ENCODE measurements around the gene RFC3. TPM values are rescaled to one million over a fixed set of nuclear protein-coding genes. Genes with fewer than 3 reads are reported as not detected.

Gene RFC3
- total and polyA plus RNA-seq, 9 of the 15 experiments (the other 6 are each of a cell fraction or from before 2014, with no cell fraction given), result 31.3 to 94.0 (median 54.0) TPM

GRCh38 chr13:33794576-33794975 is 23.4 kb upstream of the RFC3 start (continued):
- no peak for TF ChIP-seq ZNF507 (tag; conservative IDR thresholded peaks at IDR 0.05)

GRCh38 chr13:33796095-33796494 is 21.9 kb upstream of the RFC3 start:
- H3K27ac ChIP-seq (ENCODE audit: extremely low read depth, low read depth, low read length), result no peak overlapping the region
- H3K9me1 ChIP-seq (ENCODE audit: control insufficient read depth, insufficient read depth, low read length), result no peaks in the 10 kb centered on the region
- no TSS peak for BruUV-seq (replicated peaks)
- in situ Hi-C loops (cut with MboI) (no loop called here), intact Hi-C loops (cut with micrococcal nuclease) (no loop called here)
- ATAC-seq (no peak), FAIRE-seq (no peak), DNase-seq (ENCODE audit: extremely low read depth in 1 of 4, low spot score in 3 of 4) (no peak)
- no peaks in the 10 kb centered on the region for H3K9me3 ChIP-seq (replicated peaks; ENCODE audit: control insufficient read depth, insufficient read depth, low read depth, low read length)
- no peak overlapping the region for H3K4me2 ChIP-seq (ENCODE audit: insufficient read depth, low read length)
- TF ChIP-seq NFE2 (IDR thresholded peaks at IDR 0.05; ENCODE audit: low read depth) (peak; percentile 38; the same call in 1 of the 2 replicates), NFE2L1 (tag; IDR thresholded peaks at IDR 0.05; ENCODE audit: borderline replicate concordance, low read depth) (peak; percentile 42; the same call in 1 of the 2 replicates), TEAD2 (tag; IDR thresholded peaks at IDR 0.05) (no peak), MAFF (IDR thresholded peaks at IDR 0.05; ENCODE audit: low read length) (peak; percentile 51; the same call in 1 of the 2 replicates), ZNF316 (IDR thresholded peaks at IDR 0.05) (peak; percentile 76), FOSL1 (tag; conservative IDR thresholded peaks at IDR 0.05) (no peak), ZNF551 (CRISPR knock-in tag; IDR thresholded peaks at IDR 0.05) (no peak), MAFG (tag; conservative IDR thresholded peaks at IDR 0.05) (peak; percentile 81), PHB2 (IDR thresholded peaks at IDR 0.05; ENCODE audit: low read depth) (no peak), C11orf30 (IDR thresholded peaks at IDR 0.05; ENCODE audit: low read depth) (peak; percentile 63)
- no peaks in the 10 kb centered on the region for H3K79me2 ChIP-seq (ENCODE audit: control insufficient read depth, insufficient read depth, low read length)
- 7% methylated on average over 4 of the region's 4 CpGs for WGBS (ENCODE audit: insufficient coverage, low coverage, missing lambda C conversion rate)
- no peaks in the 10 kb centered on the region for H3K27me3 ChIP-seq (ENCODE audit: control insufficient read depth in 2 of 2, insufficient read depth in 2 of 2, low read length in 2 of 2)
- POLR2A ChIA-PET, result no interaction called here
- H3K36me3 ChIP-seq (ENCODE audit: control insufficient read depth, insufficient read depth, low read length), result no peaks in the 10 kb centered on the region
- no peak overlapping the region for H3K9ac ChIP-seq (ENCODE audit: insufficient read depth in 1 of 2, low read depth in 2 of 2, low read length in 2 of 2)
- no peaks in the 10 kb centered on the region for H4K20me1 ChIP-seq (replicated peaks; ENCODE audit: control insufficient read depth, insufficient read depth, low read length)
- H3K4me3 ChIP-seq, result no peak overlapping the region
- CTCF ChIA-PET (ENCODE audit: low intra/inter-chr PET ratio), result no interaction called here
- no peaks in the 10 kb centered on the region for H3K4me1 ChIP-seq (replicated peaks in 1 of 2; ENCODE audit: control insufficient read depth in 2 of 2, insufficient read depth in 2 of 2, low read length in 2 of 2)
- H2AFZ ChIP-seq (ENCODE audit: low read depth, low read length), result no peak overlapping the region
